Right ventricle myocardium superior (tissue), 1 donor: ENCODE data around the gene TMC6. TPM values are rescaled to one million over a fixed set of nuclear protein-coding genes. Genes with fewer than 3 reads are reported as not detected.
"Not testable (repeated sequence)": the region's sequence is repeated elsewhere in the genome, so short reads cannot be mapped to it uniquely, and the experiment has no call there.

ENCODE experiments used
- ATAC-seq: fragments of 200-7000 bp; cut with Tn5 transposase; one replicate; pipeline ENCODE4 v1.9.1; 2020; ENCODE audit warnings: mild to moderate bottlenecking; ENCODE audit not compliant: poor library complexity
- DNase-seq: peaks from one replicate; pipeline ENCODE4 v3.0.0-alpha.2; 2020
- intact Hi-C: fragments of 100-400 bp; cut with DNase I; formaldehyde crosslinking; loops from one replicate; pipeline ENCODE4 v1.11.2; 2022
- total RNA-seq: library from RNA; stranded (reverse); fragmentation: NEBNext Ultra II Directional; extraction: Animal tissue kit (Norgen Biotek cat#: 25700); gene quantifications from one replicate; pipeline ENCODE4 v1.2.1, GENCODE V29; 2021
- donor health status: DM: no; HTN: yes; CAD: no; lungs with severe emphysema.

TMC6 gene
- total RNA-seq, 1 donor from 2014 or later = 57.2 TPM

- DNase-seq (no peak), ATAC-seq (no peak)
- intact Hi-C loops = no loop called here
Observed at GRCh38 chr17:78141437-78142118, 13.0 kb upstream of the TMC6 start.

- intact Hi-C loops = no loop called here
- peak; percentile 95 for DNase-seq
- ATAC-seq = peak; percentile 80
Observed at GRCh38 chr17:78140169-78141051, 11.9 kb upstream of the TMC6 start.

- DNase-seq, ATAC-seq, intact Hi-C loops: not testable (repeated sequence)
Observed at GRCh38 chr17:78139861-78140168, 11.3 kb upstream of the TMC6 start.

- DNase-seq (no peak), ATAC-seq (no peak)
Observed at GRCh38 chr17:78138204-78139060, 9.9 kb upstream of the TMC6 start.

GRCh38 chr17:78137392-78138203 lies 9.0 kb upstream of the TMC6 start:
- ATAC-seq = no peak
- intact Hi-C loops = no loop called here
- no peak for DNase-seq

More at GRCh38 chr17:78138204-78139060, 9.9 kb upstream of the TMC6 start:
- intact Hi-C loops = no loop called here

GRCh38 chr17:78135858-78136500 lies 7.4 kb upstream of the TMC6 start:
- intact Hi-C loops = no loop called here
- DNase-seq (no peak), ATAC-seq (no peak)

- ATAC-seq = no peak
- DNase-seq = no peak
- intact Hi-C loops = no loop called here
Observed at GRCh38 chr17:78134899-78135385, 6.4 kb upstream of the TMC6 start.

- intact Hi-C loops = no loop called here
- peak; percentile 34 for ATAC-seq
- DNase-seq = peak; percentile 77
Observed at GRCh38 chr17:78133971-78134898, 5.7 kb upstream of the TMC6 start.

GRCh38 chr17:78133179-78133951 lies 4.8 kb upstream of the TMC6 start:
- intact Hi-C loops = no loop called here
- no peak for ATAC-seq
- DNase-seq = no peak

- ATAC-seq (no peak), DNase-seq (no peak)
- intact Hi-C loops = no loop called here
Observed at GRCh38 chr17:78132767-78133178, 4.2 kb upstream of the TMC6 start.

- ATAC-seq = no peak
- intact Hi-C loops = no loop called here
- no peak for DNase-seq
Observed at GRCh38 chr17:78132084-78132676, 3.6 kb upstream of the TMC6 start.

GRCh38 chr17:78131172-78132083 lies 2.9 kb upstream of the TMC6 start:
- intact Hi-C loops = no loop called here
- DNase-seq (no peak), ATAC-seq (no peak)

- DNase-seq = peak; percentile 60
- ATAC-seq = no peak
- intact Hi-C loops = no loop called here
Observed at GRCh38 chr17:78130437-78131101, 2.0 kb upstream of the TMC6 start, which contains the start of gene TMC8. Gene TMC8, plus strand, starts transcription at chr17:78130771. Its CDS starts 818 bp downstream, at chr17:78131589.

- ATAC-seq = no peak
- intact Hi-C loops = no loop called here
- DNase-seq = no peak
Observed at GRCh38 chr17:78130090-78130436, 1.5 kb upstream of the TMC6 start.
